ENCODE measurements around the gene ASCC2. TPM values are rescaled to one million over a fixed set of nuclear protein-coding genes. Genes with fewer than 3 reads are reported as not detected.

ASCC2 gene
- total RNA-seq, 4 donors from 2014 or later: 19.6 to 35.8 (median 28.5) TPM

DNA sequence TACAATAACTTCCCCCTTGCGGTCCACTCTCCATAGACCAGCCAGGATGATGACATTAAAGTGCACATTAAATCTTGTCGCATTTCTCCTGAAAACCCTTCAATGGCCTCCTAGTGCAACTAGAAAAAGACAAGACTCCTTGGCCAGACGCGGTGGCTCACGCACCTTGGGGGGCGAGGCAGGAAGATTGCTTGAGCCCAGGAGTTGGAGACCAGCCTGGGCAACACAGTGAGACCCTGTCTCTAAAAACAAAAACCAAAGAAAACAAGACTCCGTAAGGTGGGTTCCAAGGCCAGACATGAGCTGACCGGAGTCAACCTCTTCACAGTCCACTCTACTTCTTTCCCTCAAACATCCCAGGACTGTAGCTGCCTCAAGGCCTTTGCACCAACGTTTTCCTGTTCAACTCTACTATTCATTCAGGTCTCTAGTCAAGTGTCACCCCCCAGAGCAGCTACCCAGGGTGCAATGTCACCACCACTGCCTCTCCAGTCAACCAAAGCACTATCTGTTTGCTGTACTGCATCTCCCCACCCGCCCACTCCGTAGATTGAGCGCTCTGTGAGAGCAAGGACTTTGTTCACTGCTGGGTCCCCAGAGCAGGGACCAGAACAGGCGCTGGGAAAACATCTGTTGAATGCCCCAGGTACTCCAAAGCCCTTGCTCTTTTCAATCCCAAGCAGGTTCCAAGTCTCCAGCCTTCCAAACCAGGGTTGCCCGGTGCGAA is 72.0 kb downstream of the ASCC2 start:
- ATAC-seq: no peak
- peaks cover 0 to 26% of the 10 kb centered on the region in 2 donors for H3K36me3 ChIP-seq
- 37 to 71% methylated on average over 8 to 12 of the region's 15 CpGs for WGBS, 2 donors (ENCODE audit: low coverage in 1 of 2)
- H3K27me3 ChIP-seq: no peaks in the 10 kb centered on the region
- TF ChIP-seq, protein P1, sequence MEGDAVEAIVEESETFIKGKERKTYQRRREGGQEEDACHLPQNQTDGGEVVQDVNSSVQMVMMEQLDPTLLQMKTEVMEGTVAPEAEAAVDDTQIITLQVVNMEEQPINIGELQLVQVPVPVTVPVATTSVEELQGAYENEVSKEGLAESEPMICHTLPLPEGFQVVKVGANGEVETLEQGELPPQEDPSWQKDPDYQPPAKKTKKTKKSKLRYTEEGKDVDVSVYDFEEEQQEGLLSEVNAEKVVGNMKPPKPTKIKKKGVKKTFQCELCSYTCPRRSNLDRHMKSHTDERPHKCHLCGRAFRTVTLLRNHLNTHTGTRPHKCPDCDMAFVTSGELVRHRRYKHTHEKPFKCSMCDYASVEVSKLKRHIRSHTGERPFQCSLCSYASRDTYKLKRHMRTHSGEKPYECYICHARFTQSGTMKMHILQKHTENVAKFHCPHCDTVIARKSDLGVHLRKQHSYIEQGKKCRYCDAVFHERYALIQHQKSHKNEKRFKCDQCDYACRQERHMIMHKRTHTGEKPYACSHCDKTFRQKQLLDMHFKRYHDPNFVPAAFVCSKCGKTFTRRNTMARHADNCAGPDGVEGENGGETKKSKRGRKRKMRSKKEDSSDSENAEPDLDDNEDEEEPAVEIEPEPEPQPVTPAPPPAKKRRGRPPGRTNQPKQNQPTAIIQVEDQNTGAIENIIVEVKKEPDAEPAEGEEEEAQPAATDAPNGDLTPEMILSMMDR (IDR thresholded peaks at IDR 0.05): no peak
- no peak for TF ChIP-seq POLR2AphosphoS5 (IDR thresholded peaks at IDR 0.05)
- no peak for TF ChIP-seq POLR2A (IDR thresholded peaks at IDR 0.05)
- no peak for TF ChIP-seq EP300 (IDR thresholded peaks at IDR 0.05)
- peaks cover 2 to 37% (median 16%) of the 10 kb centered on the region in 3 donors for H3K4me1 ChIP-seq
- peak overlapping the region; percentile 78 to 97 for H3K4me3 ChIP-seq
- H3K9me3 ChIP-seq: no peaks in the 10 kb centered on the region
- H3K27ac ChIP-seq: peak overlapping the region in 3 of 4 donors; percentile 89 to 90 (median 90)

DNA sequence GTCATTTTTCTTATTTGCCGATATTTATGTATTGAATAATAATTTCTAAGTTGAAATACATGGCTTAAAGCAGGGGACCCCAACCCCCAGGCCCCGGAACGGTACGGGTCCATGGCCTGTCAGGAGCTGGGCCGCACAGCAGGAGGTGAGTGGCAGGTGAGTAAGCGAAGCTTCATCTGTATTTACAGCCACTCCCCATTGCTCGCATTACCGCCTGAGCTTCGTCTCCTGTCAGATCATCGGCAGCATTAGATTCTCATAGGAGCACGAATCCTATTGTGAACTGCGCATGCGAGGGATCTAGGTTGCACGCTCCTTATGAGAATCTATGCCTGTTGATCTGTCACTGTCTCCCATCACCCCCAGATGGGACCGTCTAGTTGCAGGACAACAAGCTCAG is 75.8 kb downstream of the ASCC2 start:
- no peak for ATAC-seq
- Histone ChIP-seq H3K27me3 (no peaks in the 10 kb centered on the region), H3K4me3 (no peak overlapping the region), H3K27ac (no peak overlapping the region), H3K4me1 (peaks cover 0 to 22% (median 5%) of the 10 kb centered on the region in 3 donors), H3K9me3 (no peaks in the 10 kb centered on the region), H3K36me3 (no peaks in the 10 kb centered on the region)
- 70 to 80% methylated on average over 11 to 13 of the region's 15 CpGs for WGBS, 2 donors (ENCODE audit: low coverage in 1 of 2)
- TF ChIP-seq, protein P1 (IDR thresholded peaks at IDR 0.05): no peak
- TF ChIP-seq EP300 (IDR thresholded peaks at IDR 0.05) (no peak), POLR2A (IDR thresholded peaks at IDR 0.05) (no peak), POLR2AphosphoS5 (IDR thresholded peaks at IDR 0.05) (no peak)

DNA sequence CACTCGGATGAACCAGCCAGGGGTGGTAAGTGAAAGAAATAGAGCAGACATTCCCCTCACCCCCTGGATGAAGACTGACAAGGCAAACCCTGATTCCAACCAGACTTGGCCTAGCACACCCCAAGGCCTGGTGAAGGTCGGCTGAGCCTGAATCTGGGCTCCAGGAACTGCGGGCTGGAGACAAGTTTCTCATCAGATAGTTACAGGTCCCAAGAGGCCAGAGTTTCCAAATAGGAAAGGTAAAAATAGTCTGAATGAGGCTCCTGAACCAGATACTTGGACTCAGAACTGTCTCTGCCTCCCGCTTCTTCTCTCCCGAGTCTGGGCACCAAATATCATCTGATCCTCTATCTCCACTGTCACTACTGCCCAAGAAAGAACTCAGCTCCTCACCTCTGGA is 79.1 kb downstream of the ASCC2 start:
- Histone ChIP-seq H3K36me3 (peaks cover 0 to 5% of the 10 kb centered on the region in 2 donors), H3K4me1 (peaks cover 0 to 7% (median 0%) of the 10 kb centered on the region in 3 donors), H3K27ac (no peak overlapping the region), H3K27me3 (no peaks in the 10 kb centered on the region), H3K4me3 (no peak overlapping the region), H3K9me3 (no peaks in the 10 kb centered on the region)
- TF ChIP-seq EP300 (IDR thresholded peaks at IDR 0.05) (no peak), POLR2AphosphoS5 (IDR thresholded peaks at IDR 0.05) (no peak), POLR2A (IDR thresholded peaks at IDR 0.05) (no peak)
- TF ChIP-seq, protein P1 (IDR thresholded peaks at IDR 0.05): no peak
- 46 to 97% methylated on average over 2 to 3 of the region's 5 CpGs for WGBS, 2 donors (ENCODE audit: low coverage in 1 of 2)
- ATAC-seq: no peak

DNA sequence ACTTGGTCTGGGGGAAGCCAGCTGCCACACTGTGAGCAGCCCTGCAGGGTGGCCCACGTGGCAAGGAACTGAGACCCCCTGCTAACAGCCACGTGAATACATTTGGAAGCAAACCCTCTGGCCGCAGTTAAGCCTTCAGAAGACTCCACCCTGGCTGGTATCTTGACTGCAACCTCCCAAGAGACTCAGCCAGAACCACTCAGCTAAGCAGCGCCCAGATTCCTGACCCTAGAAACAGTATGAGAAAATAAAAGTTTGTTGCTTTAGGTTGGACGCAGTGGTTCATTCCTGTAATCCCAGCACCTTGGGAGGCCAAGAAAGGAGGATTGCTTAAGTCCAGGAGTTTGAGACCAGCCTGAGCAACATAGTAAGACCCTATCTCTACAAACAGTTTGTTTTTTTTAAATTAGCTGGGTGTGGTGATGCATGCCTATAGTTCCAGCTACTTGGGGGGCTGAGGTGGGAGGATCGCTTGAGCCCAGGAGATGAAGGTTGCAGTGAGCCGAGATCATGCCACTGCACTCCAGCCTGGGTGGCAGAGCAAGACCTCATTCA is 79.9 kb downstream of the ASCC2 start:
- Histone ChIP-seq H3K27me3 (no peaks in the 10 kb centered on the region), H3K36me3 (peaks cover 0 to 13% of the 10 kb centered on the region in 2 donors), H3K4me1 (peaks cover 0 to 7% (median 0%) of the 10 kb centered on the region in 3 donors), H3K27ac (no peak overlapping the region), H3K9me3 (no peaks in the 10 kb centered on the region), H3K4me3 (no peak overlapping the region)
- 63% methylated on average over 5 of the region's 7 CpGs; no CpG with 5 or more reads in 1 of the 2 donors for WGBS, 2 donors (ENCODE audit: low coverage in 1 of 2)
- no peak for TF ChIP-seq POLR2A (IDR thresholded peaks at IDR 0.05)
- TF ChIP-seq, protein P1 (IDR thresholded peaks at IDR 0.05): no peak
- TF ChIP-seq POLR2AphosphoS5 (IDR thresholded peaks at IDR 0.05): no peak
- no peak for TF ChIP-seq EP300 (IDR thresholded peaks at IDR 0.05)
- no peak for ATAC-seq
